Liver (tissue), 9 donors: Measurements from ENCODE around the gene TRUB2. TPM values are rescaled to one million over a fixed set of nuclear protein-coding genes. Genes with fewer than 3 reads are reported as not detected.

Source experiments
- DNase-seq: peaks from one replicate; pipeline ENCODE4 v3.0.0-alpha.2; 2017; ENCODE audit warnings: low spot score
- H3K27ac ChIP-seq, 2 donors: one replicate each; pipeline ENCODE4 v1.7.0; 2013; ENCODE audit warnings: inconsistent platforms in 2 of 2, low read length in 2 of 2, control low read depth in 1 of 2, low read depth in 1 of 2, mild to moderate bottlenecking in 1 of 2
- H3K27me3 ChIP-seq, 4 donors: one replicate each; pipeline versions ENCODE4 v1.6.1 to v1.7.0; 2013; ENCODE audit warnings: low read length in 3 of 4, inconsistent platforms in 1 of 4, mild to moderate bottlenecking in 1 of 4, moderate library complexity in 1 of 4; ENCODE audit not compliant: control insufficient read depth in 4 of 4, insufficient read depth in 4 of 4
- H3K36me3 ChIP-seq, 4 donors: one replicate each; pipeline versions ENCODE4 v1.6.1 to v1.7.0; 2013; ENCODE audit warnings: low read length in 3 of 4, mild to moderate bottlenecking in 3 of 4, low read depth in 1 of 4, moderate library complexity in 1 of 4; ENCODE audit not compliant: control insufficient read depth in 4 of 4, insufficient read depth in 3 of 4
- H3K4me1 ChIP-seq, 4 donors: one replicate each; pipeline versions ENCODE4 v1.6.1 to v1.7.0; 2013; ENCODE audit warnings: low read length in 3 of 4, mild to moderate bottlenecking in 3 of 4, moderate library complexity in 1 of 4; ENCODE audit not compliant: control insufficient read depth in 4 of 4, insufficient read depth in 4 of 4
- H3K4me3 ChIP-seq, 3 donors: one replicate each; pipeline versions ENCODE4 v1.6.1 to v1.7.0; 2013; ENCODE audit warnings: low read length in 3 of 3, control low read depth in 1 of 3, low read depth in 1 of 3, mild to moderate bottlenecking in 1 of 3
- H3K9ac ChIP-seq, 2 donors: one replicate each; pipeline ENCODE4 v1.7.0; 2013; ENCODE audit warnings: low read length in 2 of 2, mild to moderate bottlenecking in 2 of 2, moderate library complexity in 2 of 2, control low read depth in 1 of 2, low read depth in 1 of 2
- H3K9me3 ChIP-seq, 4 donors: one replicate each; pipeline versions ENCODE4 v1.6.1 to v1.7.0; 2013; ENCODE audit warnings: low read length in 3 of 4; ENCODE audit not compliant: control insufficient read depth in 4 of 4
- FOXA1 ChIP-seq: IDR thresholded peaks from 2 replicates; pipeline ENCODE4 v1.6.1; 2016; ENCODE audit warnings: antibody characterized with exemption
- FOXA2 ChIP-seq: IDR thresholded peaks from 2 replicates; pipeline ENCODE4 v1.6.1; 2016; ENCODE audit warnings: antibody characterized with exemption
- GABPA ChIP-seq, 2 donors: IDR thresholded peaks in 1 of 2; conservative IDR thresholded peaks in 1 of 2; 2 replicates each; pipeline ENCODE4 v1.6.1; 2016; ENCODE audit warnings: antibody characterized with exemption in 2 of 2, mild to moderate bottlenecking in 1 of 2, moderate library complexity in 1 of 2
- HNF4A ChIP-seq, 2 donors: conservative IDR thresholded peaks; 2 replicates each; pipeline ENCODE4 v1.6.1; 2016; ENCODE audit warnings: antibody characterized with exemption in 2 of 2, mild to moderate bottlenecking in 2 of 2
- HNF4G ChIP-seq: IDR thresholded peaks from 2 replicates; pipeline ENCODE4 v1.6.1; 2016; ENCODE audit warnings: antibody characterized with exemption
- JUND ChIP-seq, 2 donors: IDR thresholded peaks; 2 replicates each; pipeline ENCODE4 v1.6.1; 2016; ENCODE audit warnings: antibody characterized with exemption in 2 of 2
- NR2F2 ChIP-seq: IDR thresholded peaks from 2 replicates; pipeline ENCODE4 v1.6.1; 2016; ENCODE audit warnings: antibody characterized with exemption
- RAD21 ChIP-seq, 2 donors: IDR thresholded peaks; 2 replicates each; pipeline ENCODE4 v1.6.1; 2016; ENCODE audit warnings: antibody characterized with exemption in 2 of 2, mild to moderate bottlenecking in 2 of 2
- RXRA ChIP-seq, 2 donors: IDR thresholded peaks; 2 replicates each; pipeline ENCODE4 v1.6.1; 2017 to 2018; ENCODE audit warnings: antibody characterized with exemption in 2 of 2, mild to moderate bottlenecking in 1 of 2
- SP1 ChIP-seq: IDR thresholded peaks from 2 replicates; pipeline ENCODE4 v1.6.1; 2018; ENCODE audit warnings: antibody characterized with exemption, mild to moderate bottlenecking
- TAF1 ChIP-seq: conservative IDR thresholded peaks from 2 replicates; pipeline ENCODE4 v1.6.1; 2016; ENCODE audit warnings: antibody characterized with exemption, mild to moderate bottlenecking
- YY1 ChIP-seq: IDR thresholded peaks from 2 replicates; pipeline ENCODE4 v1.6.1; 2016; ENCODE audit warnings: antibody characterized with exemption, mild to moderate bottlenecking
- WGBS: extraction: QIAGEN DNeasy Blood & Tissue Kit; methylation state at CpG from one replicate; pipeline ENCODE4 v1.1.7; 2013; 5-methylcytosine and 5-hydroxymethylcytosine counted together
- polyA plus RNA-seq, 2 donors: library from polyadenylated mRNA; stranded (reverse) in 1 of 2; unstranded in 1 of 2; fragments of 200-250 nt in 1 of 2; fragments of >200 nt in 1 of 2; fragmentation: Nextera tagmentation in 1 of 2; extraction: Ambion mirVana in 1 of 2; gene quantifications; one replicate each; pipeline versions ENCODE4 v1.2.1 to v1.2.3, GENCODE V29; 2013 to 2015
- total RNA-seq, 2 donors: library from RNA; depleted of rRNA; stranded (reverse); fragments of >200 nt; gene quantifications; one replicate each; pipeline ENCODE4 v1.2.3, GENCODE V29; 2014
- TF ChIP-seq, protein P1 (sequence below): IDR thresholded peaks from 2 replicates; pipeline ENCODE4 v1.6.1; 2016; ENCODE audit warnings: antibody characterized with exemption
- TF ChIP-seq, protein P2 (sequence below): IDR thresholded peaks from 2 replicates; pipeline ENCODE4 v1.6.1; 2016; ENCODE audit warnings: antibody characterized with exemption
- TF ChIP-seq, protein P3 (sequence below): IDR thresholded peaks from 2 replicates; pipeline ENCODE4 v1.6.1; 2016; ENCODE audit warnings: antibody characterized with exemption, mild to moderate bottlenecking
- TF ChIP-seq, protein P4 (sequence below): fragments of 150-350 bp; IDR thresholded peaks from 2 replicates; pipeline ENCODE4 v1.5.1; 2017; ENCODE audit warnings: improper control_type of control experiment, low read depth, low read length; ENCODE audit not compliant: missing input control
- TF ChIP-seq, protein P5 (sequence below): IDR thresholded peaks from 2 replicates; pipeline ENCODE4 v1.6.1; 2016; ENCODE audit warnings: antibody characterized with exemption
- donor health status: healthy.
- donor health status: healthy.
- donor health status: healthy.
- donor health status: healthy.
- donor health status: healthy.

The TRUB2 gene
- total and polyA plus RNA-seq, 4 donors: 12.7 to 35.8 (median 19.4) TPM

DNA sequence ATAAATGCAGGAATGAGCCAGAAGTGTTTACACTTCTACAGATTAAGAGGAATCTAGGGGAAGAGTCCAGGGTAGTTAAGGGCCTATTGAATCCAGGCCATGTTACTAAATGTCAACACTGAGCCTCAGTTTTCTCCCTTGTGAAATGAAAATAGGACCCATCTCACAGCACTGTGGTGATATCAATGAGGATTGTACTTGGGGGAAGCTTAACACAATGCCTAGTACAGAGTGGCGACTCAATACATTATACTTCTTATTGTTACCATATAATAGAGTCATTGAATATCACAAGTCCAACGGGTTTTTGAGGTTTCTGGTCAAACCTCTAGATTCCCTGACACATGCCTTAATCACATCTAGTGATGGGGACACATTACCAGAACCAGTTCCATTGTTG, 4.6 kb downstream of the TRUB2 start:
- H3K9ac ChIP-seq: no peak overlapping the region
- H3K36me3 ChIP-seq: peaks cover 6 to 33% (median 12%) of the 10 kb centered on the region in 4 donors
- no peak overlapping the region for H3K27ac ChIP-seq
- no peaks in the 10 kb centered on the region for H3K27me3 ChIP-seq
- peaks cover 0 to 10% (median 8%) of the 10 kb centered on the region in 4 donors for H3K4me1 ChIP-seq
- 97% methylated on average over 2 of the region's 2 CpGs for WGBS
- no peak overlapping the region for H3K4me3 ChIP-seq
- DNase-seq: no peak
- no peaks in the 10 kb centered on the region for H3K9me3 ChIP-seq
- TF ChIP-seq JUND (IDR thresholded peaks at IDR 0.05): no peak
- TF ChIP-seq, protein P1, sequence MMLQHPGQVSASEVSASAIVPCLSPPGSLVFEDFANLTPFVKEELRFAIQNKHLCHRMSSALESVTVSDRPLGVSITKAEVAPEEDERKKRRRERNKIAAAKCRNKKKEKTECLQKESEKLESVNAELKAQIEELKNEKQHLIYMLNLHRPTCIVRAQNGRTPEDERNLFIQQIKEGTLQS: no peak
- no peak for TF ChIP-seq RXRA (IDR thresholded peaks at IDR 0.05)
- no peak for TF ChIP-seq FOXA2
- no peak for TF ChIP-seq RAD21 (IDR thresholded peaks at IDR 0.05)
- no peak for TF ChIP-seq FOXA1
- no peak for TF ChIP-seq HNF4G
- no peak for TF ChIP-seq TAF1
- TF ChIP-seq NR2F2: no peak
- TF ChIP-seq, protein P2, sequence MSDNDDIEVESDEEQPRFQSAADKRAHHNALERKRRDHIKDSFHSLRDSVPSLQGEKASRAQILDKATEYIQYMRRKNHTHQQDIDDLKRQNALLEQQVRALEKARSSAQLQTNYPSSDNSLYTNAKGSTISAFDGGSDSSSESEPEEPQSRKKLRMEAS: no peak
- TF ChIP-seq YY1: no peak
- TF ChIP-seq, protein P3, sequence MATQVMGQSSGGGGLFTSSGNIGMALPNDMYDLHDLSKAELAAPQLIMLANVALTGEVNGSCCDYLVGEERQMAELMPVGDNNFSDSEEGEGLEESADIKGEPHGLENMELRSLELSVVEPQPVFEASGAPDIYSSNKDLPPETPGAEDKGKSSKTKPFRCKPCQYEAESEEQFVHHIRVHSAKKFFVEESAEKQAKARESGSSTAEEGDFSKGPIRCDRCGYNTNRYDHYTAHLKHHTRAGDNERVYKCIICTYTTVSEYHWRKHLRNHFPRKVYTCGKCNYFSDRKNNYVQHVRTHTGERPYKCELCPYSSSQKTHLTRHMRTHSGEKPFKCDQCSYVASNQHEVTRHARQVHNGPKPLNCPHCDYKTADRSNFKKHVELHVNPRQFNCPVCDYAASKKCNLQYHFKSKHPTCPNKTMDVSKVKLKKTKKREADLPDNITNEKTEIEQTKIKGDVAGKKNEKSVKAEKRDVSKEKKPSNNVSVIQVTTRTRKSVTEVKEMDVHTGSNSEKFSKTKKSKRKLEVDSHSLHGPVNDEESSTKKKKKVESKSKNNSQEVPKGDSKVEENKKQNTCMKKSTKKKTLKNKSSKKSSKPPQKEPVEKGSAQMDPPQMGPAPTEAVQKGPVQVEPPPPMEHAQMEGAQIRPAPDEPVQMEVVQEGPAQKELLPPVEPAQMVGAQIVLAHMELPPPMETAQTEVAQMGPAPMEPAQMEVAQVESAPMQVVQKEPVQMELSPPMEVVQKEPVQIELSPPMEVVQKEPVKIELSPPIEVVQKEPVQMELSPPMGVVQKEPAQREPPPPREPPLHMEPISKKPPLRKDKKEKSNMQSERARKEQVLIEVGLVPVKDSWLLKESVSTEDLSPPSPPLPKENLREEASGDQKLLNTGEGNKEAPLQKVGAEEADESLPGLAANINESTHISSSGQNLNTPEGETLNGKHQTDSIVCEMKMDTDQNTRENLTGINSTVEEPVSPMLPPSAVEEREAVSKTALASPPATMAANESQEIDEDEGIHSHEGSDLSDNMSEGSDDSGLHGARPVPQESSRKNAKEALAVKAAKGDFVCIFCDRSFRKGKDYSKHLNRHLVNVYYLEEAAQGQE: no peak
- TF ChIP-seq, protein P4, sequence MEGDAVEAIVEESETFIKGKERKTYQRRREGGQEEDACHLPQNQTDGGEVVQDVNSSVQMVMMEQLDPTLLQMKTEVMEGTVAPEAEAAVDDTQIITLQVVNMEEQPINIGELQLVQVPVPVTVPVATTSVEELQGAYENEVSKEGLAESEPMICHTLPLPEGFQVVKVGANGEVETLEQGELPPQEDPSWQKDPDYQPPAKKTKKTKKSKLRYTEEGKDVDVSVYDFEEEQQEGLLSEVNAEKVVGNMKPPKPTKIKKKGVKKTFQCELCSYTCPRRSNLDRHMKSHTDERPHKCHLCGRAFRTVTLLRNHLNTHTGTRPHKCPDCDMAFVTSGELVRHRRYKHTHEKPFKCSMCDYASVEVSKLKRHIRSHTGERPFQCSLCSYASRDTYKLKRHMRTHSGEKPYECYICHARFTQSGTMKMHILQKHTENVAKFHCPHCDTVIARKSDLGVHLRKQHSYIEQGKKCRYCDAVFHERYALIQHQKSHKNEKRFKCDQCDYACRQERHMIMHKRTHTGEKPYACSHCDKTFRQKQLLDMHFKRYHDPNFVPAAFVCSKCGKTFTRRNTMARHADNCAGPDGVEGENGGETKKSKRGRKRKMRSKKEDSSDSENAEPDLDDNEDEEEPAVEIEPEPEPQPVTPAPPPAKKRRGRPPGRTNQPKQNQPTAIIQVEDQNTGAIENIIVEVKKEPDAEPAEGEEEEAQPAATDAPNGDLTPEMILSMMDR: no peak
- TF ChIP-seq SP1: no peak
- TF ChIP-seq, protein P5, sequence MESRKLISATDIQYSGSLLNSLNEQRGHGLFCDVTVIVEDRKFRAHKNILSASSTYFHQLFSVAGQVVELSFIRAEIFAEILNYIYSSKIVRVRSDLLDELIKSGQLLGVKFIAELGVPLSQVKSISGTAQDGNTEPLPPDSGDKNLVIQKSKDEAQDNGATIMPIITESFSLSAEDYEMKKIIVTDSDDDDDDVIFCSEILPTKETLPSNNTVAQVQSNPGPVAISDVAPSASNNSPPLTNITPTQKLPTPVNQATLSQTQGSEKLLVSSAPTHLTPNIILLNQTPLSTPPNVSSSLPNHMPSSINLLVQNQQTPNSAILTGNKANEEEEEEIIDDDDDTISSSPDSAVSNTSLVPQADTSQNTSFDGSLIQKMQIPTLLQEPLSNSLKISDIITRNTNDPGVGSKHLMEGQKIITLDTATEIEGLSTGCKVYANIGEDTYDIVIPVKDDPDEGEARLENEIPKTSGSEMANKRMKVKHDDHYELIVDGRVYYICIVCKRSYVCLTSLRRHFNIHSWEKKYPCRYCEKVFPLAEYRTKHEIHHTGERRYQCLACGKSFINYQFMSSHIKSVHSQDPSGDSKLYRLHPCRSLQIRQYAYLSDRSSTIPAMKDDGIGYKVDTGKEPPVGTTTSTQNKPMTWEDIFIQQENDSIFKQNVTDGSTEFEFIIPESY: no peak
- TF ChIP-seq GABPA (IDR thresholded peaks at IDR 0.05 in 1 of 2, conservative IDR thresholded peaks at IDR 0.05 in 1 of 2): no peak

DNA sequence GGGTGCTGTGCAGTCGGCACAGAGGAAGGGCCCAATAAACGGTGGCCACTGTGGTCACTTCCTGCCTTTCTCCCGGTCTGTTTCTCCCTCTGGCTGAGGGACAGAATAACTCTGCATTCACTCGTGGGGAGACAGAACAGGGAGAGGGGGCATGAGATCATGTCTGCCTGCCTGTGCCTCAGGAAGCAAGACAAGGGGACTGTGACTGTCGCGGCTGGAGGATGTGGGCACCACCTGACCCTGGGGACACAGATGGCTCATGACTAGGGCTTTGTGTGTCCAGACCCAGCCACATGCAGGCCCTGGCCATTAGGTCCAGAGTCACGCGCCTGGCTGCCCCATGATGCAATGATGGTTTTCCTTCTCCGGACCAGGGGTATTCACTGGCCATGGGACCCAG, 5.8 kb downstream of the TRUB2 start:
- no peak overlapping the region for H3K27ac ChIP-seq
- 79% methylated on average over 9 of the region's 9 CpGs for WGBS
- H3K9me3 ChIP-seq: no peaks in the 10 kb centered on the region
- H3K9ac ChIP-seq: no peak overlapping the region
- peaks cover 6 to 34% (median 12%) of the 10 kb centered on the region in 4 donors for H3K36me3 ChIP-seq
- peaks cover 0 to 5% (median 4%) of the 10 kb centered on the region in 4 donors for H3K4me1 ChIP-seq
- H3K4me3 ChIP-seq: no peak overlapping the region
- DNase-seq: no peak
- H3K27me3 ChIP-seq: no peaks in the 10 kb centered on the region
- TF ChIP-seq, protein P1: no peak
- no peak for TF ChIP-seq SP1
- TF ChIP-seq, protein P2: no peak
- TF ChIP-seq GABPA (IDR thresholded peaks at IDR 0.05 in 1 of 2, conservative IDR thresholded peaks at IDR 0.05 in 1 of 2): no peak
- no peak for TF ChIP-seq TAF1
- no peak for TF ChIP-seq NR2F2
- TF ChIP-seq, protein P5: no peak
- TF ChIP-seq RAD21 (IDR thresholded peaks at IDR 0.05): no peak
- TF ChIP-seq, protein P3: no peak
- no peak for TF ChIP-seq HNF4A (conservative IDR thresholded peaks at IDR 0.05)
- no peak for TF ChIP-seq FOXA2
